Measurements from ENCODE around the gene PIP4K2B.

GRCh38 chr17:38753071-38753506 lies 46.3 kb downstream of the PIP4K2B start:
- no peak for TF ChIP-seq CTCF (IDR thresholded peaks at IDR 0.05; ENCODE audit: borderline replicate concordance, extremely low read depth, low read length, poor library complexity, severe bottlenecking)
- no peak for TF ChIP-seq EZH2 (IDR thresholded peaks at IDR 0.05; ENCODE audit: borderline replicate concordance, low read depth, low read length, severe bottlenecking)
